Activated gamma-delta T cell treated with anti-CD3 and anti-CD28 coated beads, Interleukin-2, amount 50 U/mL, for 16 hours (primary cell): ENCODE measurements around the gene GTF2F2.

Experiments used
- DNase-seq: peaks from one replicate; pipeline ENCODE4 v3.0.0-alpha.2; 2020; ENCODE audit warnings: low read depth

GTF2F2 gene

DNA sequence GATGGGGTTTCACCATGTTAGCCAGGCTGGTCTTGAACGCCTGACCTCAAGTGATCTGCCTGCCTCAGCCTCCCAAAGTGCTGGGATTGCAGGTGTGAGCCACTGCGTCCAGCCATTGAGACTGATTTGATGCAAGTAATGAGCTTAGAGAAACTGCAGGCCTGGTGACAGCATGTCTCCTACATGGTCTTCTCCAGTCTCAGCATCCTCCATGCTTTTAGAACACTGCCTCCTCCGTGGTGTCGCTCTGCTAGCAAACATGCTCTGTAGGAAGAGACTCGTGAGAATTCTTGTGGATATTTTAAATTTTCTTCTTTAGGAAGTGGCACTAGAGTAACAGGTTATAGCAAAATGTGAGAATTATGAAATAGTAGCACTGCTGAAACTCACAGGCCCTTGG is 183.6 kb downstream of the GTF2F2 start:
- DNase-seq = no peak

DNA sequence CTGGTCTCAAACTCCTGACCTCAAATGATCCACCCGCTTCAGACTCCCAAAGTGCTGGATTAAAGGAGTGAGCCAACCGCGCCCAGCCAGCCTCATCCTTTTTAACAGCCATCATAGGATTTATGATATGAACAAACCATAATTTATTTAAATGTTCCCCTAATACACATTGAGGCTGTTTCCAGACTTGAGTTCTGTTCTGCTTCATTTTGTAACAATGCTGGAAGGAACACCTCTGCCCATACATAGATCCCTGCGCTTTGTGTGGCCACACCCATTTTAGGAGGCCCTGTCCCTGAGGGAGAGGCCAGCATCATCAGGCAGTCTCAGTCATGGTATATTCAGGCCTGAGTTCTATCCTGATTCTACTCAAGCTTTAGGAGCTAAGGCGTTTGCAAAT is 184.8 kb downstream of the GTF2F2 start:
- no peak for DNase-seq

DNA sequence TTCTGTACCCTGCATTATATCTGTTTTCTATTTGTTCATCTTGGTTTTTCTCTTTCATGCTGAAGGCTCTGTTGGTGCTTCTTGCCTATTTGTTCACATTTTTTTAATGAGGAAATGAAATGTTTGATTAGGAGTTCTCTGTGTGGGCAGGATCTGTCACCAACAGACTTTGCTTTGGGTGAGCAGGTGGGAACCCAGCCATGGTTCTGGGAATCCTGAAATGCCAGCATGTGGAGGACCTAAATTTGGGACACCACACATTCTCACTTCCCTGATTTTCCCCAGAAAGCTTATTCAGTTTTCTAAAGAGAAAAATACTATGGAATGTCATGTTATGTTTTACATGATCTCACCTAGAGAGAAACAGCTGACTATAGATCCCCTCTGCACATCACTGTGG is 186.7 kb downstream of the GTF2F2 start:
- no peak for DNase-seq

DNA sequence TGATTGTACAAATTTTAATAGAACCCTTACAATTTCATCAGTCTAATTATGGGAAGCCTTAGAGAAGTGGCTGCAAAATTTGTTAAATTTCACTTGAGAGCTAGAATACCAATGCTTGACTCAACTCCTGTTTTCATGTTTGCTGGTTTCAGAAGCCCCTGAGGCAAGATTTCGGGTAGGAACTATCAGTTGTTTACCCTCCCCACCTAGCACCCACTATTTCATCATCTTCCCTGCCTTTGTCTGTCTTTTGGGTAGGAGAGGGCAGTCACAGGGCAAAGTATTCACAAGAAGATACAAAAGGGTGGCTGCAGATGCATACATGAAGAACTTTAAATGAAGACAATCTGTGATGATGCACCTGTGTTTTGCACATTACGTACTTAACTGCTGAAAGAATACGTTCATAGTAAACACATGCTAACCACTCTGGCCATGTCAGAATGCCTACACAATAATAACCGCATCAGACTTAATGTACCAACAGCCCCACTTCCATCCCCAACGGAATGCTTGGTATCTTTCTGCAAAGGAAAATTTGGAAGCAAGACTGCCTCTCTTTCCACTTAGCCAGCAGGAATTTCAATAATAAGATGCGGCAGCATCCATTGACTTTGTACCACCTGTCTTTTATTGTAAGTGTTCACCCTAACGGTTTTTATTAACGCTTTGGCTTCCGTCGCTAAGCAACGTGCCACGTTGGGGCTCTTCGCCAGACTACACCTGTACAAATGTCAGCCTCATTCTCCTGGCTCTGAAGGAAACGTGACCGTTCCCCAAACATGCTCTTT is 190.2 kb downstream of the GTF2F2 start:
- DNase-seq = no peak

DNA sequence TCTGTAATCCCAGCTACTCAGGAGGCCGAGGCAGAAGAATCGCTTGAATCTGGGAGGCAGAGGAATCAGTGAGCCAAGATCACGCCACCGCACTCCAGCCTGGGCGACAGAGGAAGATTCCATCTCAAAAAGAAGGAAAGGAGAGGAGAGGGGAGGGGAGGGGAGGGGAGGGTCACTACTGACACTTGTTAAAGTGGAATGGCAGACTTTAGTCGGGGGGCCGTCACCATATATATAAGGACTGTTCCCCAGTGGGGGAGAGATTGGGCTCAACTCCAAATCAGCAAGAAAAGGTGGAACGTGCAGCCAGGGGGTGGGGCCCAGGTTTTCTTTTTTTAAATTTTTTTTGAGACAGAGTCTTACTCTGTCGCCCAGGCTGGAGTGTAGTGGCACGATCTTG is 194.5 kb downstream of the GTF2F2 start:
- DNase-seq = no peak

DNA sequence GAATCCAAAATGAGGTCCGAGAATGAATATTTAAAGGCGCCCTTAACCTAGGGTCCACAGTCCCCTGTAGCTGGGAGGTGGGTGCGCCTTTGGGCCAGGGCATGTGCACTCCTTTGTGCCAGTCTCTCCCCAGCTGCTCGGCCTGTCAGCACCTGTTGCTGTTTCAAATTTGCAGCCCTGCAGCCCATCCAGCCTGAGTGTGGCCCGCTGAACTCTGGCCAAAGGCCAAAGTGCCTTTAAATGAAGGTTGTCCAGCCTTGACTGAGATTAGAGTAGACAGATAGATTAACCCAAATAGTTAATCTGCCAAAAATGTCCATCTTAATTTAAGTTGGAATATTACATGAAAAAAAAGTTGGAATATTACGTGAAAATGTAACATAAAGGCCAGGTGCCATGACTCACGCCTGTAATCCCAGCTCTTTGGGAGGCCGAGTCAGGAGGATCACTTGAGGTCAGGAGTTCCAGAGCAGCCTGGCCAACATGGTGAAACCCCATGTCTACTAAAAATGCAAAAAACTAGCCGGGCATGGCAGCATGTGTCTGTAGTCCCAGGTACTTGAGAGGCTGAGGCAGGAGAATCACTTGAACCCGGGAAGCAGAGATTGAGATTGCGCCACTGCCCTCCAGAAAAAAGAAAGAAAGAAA is 195.3 kb downstream of the GTF2F2 start:
- DNase-seq = no peak

DNA sequence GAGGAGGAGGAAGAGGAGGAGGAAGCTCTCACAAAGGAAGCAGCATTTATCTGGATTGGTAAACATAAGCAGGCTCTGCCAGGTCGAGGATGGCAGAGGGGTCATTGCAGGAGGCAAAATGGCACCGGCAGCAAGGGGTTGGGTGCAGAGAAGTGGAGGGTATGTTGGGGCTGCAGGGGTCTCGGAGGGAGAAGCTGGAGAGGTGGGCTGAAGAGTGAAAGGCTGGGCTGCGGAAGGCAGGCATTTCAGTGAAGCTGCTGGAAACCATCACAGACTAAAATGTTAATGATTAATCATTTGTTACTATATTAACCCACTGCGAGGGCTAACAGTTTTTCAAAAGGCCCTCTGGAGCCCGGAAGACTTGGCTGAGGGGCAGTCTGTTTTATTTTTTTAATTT is 196.0 kb downstream of the GTF2F2 start:
- no peak for DNase-seq

DNA sequence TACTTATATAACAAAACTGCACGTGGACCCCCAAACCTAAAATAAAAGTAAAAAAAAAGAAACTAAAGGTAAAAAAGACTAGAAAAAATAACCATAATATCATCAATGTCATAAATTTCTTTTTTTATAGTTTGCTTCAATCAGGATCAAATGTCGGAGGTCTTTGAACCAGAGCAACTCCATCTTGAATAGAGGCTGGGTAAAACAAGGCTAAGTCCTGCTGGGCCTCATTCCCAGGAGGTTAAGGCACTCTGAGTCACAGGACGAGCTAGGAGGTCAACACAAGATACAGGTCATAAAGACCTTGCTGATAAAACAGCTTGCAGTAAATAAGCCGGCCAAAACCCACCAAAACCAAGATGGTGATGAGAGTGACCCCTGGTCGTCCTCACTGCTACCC is 196.7 kb downstream of the GTF2F2 start:
- no peak for DNase-seq

DNA sequence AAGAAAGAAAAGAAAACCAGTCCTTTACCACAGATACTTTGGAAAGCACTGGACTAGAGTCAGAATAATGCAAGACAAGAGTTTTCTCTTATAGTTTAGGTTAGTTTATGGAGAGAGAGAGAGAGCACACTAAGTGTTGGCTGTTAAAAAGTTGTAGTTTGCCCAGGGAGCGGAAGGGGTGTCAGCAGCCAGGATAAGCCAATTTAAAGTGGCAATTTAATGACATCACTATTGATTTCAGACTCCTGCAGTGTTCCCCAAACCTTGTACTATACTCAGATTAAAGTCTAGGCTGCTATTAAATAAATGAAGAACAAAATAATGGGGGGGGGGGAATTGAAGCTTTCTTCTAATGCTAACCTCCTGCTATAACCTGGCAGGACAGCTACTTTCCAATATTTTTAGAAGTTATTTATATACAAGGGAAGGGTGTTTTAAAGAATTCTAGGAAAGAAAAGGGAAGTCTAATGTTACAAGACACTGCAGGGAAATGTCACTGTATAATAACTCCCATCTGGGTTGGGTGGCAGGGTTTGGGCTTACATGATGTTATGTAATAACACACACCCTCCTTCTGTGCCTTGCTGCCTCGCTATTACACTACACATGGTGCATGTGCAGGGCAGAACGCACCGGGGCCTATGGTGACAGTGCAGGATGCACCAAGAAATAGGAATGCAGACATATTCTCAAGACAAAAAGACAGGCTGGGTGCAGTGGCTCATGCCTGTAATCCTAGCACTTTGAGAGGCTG is 200.7 kb downstream of the GTF2F2 start:
- DNase-seq = no peak

DNA sequence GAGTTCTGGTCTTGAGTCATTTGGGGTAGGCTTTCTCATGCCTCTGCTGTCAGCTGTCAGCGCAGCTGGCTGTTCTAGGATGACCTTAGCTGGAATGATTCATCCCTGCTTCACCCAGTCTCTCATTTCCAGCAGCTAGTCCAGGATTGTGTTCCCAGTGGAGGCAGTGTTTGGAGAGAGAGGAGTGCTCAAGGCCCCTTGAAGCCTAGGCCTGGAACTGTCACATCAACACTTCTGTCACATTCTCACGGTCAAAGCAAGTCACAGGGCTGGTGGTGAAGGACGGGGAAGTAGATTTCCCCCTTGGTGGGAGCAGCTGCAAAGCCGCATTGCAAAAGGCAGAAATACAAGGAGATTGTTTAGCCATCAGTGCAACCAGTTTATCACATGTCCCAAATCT is 205.5 kb downstream of the GTF2F2 start:
- DNase-seq = no peak

DNA sequence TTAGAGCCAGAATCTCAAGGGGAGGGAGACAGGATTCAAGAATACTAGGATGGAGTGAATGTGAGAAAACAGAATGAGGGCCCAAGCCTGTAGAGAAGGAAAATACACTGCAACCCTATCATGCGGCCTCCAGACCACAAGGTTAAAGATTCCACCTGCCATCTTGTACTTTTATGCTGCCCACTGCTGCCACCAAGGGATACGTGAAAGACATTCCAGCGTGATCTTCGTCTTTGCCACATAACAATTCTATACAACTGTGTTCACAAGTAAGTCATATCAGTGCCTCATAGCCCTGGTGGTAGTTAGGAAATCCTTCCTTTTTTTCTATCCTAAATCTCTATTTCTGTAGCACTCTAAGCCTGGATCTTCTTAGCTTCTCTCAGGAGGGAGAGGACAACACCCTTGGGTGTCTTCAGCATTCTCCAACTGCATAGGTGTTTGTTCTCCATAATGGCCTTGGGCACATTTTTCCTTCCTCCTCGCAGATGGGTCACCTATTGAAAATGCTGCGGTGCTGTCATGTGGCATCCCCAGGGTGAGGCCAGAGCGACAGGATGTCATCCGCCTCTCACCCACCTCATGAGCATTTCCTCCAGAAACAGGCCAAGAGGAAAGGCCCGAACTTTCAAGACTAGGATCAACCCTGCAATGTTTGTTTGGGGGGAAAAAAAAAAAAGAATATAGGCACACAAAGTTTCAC is 207.1 kb downstream of the GTF2F2 start:
- no peak for DNase-seq

DNA sequence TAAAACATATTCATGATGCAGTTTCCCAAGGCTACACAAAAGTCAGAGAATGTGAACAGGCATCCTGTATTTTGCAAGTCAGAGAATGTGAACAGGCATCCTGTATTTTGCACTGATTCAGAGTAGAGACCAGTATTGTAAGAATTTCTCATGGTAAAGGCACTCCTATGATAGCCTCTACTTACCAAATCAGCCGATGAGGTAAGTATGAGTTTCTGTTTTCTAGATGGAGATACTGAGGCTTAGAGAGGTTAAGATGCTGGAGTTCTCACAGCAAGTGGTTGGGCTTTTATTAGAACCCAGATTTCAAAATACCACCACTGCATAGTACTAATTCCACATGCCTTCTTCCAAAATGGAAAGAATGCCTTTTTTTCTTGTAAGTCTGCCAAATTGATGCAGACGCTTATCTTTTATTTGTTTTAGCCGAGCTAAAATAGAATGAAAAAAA is 208.4 kb downstream of the GTF2F2 start:
- DNase-seq = no peak

DNA sequence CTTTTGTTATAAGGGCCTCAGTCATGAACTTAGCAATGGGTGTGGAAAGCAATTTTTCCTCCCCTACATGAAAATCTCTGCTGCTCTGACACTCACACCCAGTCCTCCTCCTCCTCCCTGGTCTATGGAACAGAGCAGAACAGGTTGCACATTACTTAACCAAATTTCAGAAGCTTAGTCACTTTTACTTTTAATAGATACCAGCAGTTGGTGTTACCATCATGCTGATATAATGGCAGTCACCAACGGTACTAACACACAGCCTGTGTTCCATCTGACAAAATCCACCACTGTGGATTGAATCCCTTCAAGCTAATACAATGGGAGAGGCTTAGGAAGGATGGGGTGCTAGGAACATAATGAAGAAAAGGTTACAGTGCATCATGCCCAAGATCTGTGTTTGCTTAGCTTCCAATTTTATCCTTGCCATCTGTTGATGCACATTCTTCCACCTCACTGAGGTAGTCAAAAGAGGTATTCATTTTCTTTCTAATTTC is 210.9 kb downstream of the GTF2F2 start:
- no peak for DNase-seq

DNA sequence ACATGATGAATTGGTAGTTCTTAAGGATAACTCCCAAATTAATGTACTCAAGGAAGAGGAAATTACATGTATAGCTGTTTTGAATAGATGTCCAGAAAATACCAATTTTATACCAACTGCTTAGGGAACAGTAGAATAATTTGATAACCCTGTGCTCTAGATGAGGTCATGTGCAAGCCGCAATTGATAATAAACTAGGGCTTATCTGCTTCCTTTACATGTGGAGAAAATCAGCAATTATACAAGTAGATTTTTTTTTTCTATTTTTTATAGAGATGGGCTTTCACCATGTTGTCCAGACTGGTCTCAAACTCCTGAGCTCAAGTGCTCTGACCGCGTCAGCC is 211.4 kb downstream of the GTF2F2 start:
- no peak for DNase-seq

DNA sequence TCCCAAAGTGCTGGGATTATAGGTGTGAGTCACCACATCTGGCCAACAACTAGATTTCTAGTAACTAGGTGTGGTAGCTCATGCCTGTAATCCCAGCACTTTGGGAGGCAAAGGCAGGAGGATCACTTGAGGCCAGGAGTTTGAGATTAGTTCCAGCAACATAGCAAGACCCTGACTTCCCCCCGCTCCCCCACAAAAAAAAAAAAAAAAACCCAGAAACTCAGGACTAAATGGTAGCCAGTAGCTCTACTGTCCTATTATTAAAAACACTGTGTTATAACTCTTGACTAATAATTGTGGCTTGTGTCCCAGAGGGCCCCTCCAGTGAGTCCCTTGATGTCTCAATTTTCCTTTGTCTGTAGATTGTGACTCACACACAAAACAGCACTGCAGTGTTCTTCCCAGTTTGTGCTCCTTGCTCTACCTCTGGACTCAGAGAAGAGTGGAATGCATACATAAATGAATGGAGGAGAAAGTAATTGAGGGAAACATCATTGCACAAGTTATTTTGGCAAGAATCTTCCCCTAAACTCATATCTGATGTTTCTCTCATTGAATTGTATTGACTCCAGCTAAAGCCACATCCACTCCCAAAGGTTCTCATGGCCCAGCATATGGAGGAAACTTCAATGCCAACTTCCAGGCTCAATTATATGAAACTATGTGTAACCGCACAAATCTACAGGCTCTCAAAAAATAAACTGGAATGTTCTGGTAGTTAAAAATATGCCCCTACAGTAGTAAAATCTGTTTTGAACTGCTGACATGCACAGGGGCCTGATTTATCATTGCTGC is 211.9 kb downstream of the GTF2F2 start:
- no peak for DNase-seq

DNA sequence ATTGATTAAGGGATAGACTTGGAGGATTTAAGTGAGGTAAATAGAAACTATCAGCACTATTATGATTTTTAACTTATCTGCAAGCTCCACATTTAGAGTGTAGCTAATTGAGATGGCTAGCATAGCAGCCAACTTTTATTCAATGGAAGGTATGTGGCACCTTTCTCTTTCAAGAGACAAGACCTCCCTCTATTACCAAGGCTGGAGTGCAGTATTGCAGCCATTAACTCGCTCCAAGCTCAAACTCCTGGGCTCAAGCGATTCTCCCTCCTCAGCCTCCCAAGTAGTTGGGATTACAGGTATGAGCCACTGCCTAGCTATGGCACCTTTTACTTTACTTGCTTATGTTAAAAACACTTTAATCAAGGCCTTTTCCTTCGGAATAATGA is 212.5 kb downstream of the GTF2F2 start:
- no peak for DNase-seq

DNA sequence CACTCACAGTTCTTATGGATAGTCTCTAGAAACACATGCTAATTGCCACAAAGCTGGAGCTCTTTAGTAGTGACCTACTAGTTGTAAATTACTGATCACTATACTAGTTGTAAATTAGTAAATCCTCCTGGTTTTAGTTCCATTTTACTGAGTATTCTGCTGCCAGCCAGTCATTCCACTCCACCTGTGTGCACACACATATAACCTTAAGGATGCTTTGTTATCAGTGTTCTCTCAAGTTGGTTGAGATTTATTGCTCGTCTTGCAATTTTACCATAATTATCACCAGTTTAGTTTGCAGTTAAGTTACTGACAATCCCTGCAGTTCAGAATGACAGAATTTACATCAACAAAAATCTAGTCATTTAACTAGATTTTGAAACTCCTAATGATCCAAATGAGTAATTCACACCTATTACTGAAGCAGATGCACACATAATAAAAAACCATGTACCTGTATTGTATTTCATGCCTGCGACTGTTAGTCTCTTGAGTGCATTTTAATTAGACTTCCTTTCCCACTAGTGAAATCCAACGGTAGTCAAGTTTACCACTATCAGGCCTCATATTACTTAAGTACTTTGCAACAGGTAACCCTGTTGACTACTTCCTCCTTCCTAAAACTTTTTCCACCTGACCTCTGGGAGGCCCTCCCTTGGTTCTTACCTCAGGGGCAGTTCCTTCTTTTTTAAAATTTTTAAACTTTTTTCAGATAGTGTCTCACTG is 213.1 kb downstream of the GTF2F2 start:
- DNase-seq = no peak
